Measurements from ENCODE around the gene TIMMDC1. TPM values are rescaled to one million over a fixed set of nuclear protein-coding genes. Genes with fewer than 3 reads are reported as not detected.

The TIMMDC1 gene
- total RNA-seq, 1 experiment from 2014 or later = 121 TPM

DNA sequence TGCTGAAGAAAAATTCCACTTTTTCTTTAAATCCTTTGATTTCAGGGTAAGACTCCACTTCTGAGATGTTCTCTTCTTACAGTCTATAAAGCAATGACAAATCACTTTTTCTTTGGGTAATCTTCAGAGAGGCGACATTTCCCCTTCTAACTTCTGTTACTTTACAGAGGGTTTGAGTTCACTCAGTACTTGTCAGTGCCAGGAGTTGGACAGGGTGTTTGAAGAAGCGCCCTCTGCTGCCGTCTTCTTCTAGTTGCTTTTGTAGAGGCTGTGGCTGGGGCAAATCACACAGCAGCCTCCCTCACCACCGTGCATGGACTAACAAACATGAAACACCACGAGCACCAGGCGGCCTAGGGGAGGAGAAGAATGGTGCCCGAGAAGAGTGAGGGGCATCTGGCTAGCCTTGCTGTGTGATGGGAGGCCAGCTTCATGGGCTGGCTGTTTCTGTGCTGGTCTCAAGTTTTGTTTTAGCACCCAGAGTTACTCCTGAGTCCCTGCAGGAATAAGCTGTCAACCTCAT is 61.2 kb downstream of the TIMMDC1 start, which contains the start of gene CD80:
TSS of gene CD80 (minus strand) at position 174 of the 523 bp plus-strand sequence. CDS start 1,886 bp downstream, outside the sequence.
- no TSS peak for BruUV-seq (replicated peaks)
- Histone ChIP-seq H3K9me2 (ENCODE audit: insufficient read depth) (no peaks in the 10 kb centered on the region), H3K4me1 (ENCODE audit: control insufficient read depth in 1 of 2, insufficient read depth in 2 of 2, low read length in 2 of 2) (peaks cover 0 to 5% of the 10 kb centered on the region in 2 experiments; a peak in 1 of 4 replicates), H3K27me3 (ENCODE audit: insufficient read depth, low read length) (no peaks in the 10 kb centered on the region), H3K36me3 (ENCODE audit: control insufficient read depth in 1 of 2, insufficient read depth in 2 of 2, low read length in 2 of 2) (no peaks in the 10 kb centered on the region), H3K9me3 (ENCODE audit: control insufficient read depth in 1 of 2, insufficient read depth in 1 of 2, low read depth in 1 of 2, low read length in 2 of 2) (no peaks in the 10 kb centered on the region), H3K79me2 (ENCODE audit: insufficient read depth, low read length) (no peaks in the 10 kb centered on the region), H4K20me1 (ENCODE audit: insufficient read depth) (no peaks in the 10 kb centered on the region), H3K4me2 (ENCODE audit: low read length) (peak within 1 kb of the TSS; percentile 51), H2AFZ (ENCODE audit: low read depth, low read length, poor library complexity, severe bottlenecking) (peak within 1 kb of the TSS; percentile 62), H3K27ac (ENCODE audit: low read depth, low read length) (no peak within 1 kb of the TSS), H3K4me3 (replicated peaks in 1 of 2; ENCODE audit: low read depth in 1 of 2, low read length in 2 of 2) (no peak within 1 kb of the TSS), H3K9ac (ENCODE audit: low read length) (no peak within 1 kb of the TSS)
- ChIA-PET RAD21 (ENCODE audit: low non-redundant PET in 1 of 2, low total read pairs in 2 of 2, uncharacterized antibody in 2 of 2, unreplicated experiment in 2 of 2) (no interaction called here), CTCF (interaction anchor here (0.7 to 1.6 kb wide), 3 partner anchors 10 to 675 kb away, joined by 3 to 5 read pairs (median 3); no protein-coding TSS in a partner anchor), POLR2A (no interaction called here)
- DNase-seq (ENCODE audit: low read depth, low spot score) (peak; percentile 65), ATAC-seq (peak; percentile 99)
- TF ChIP-seq, protein P1, sequence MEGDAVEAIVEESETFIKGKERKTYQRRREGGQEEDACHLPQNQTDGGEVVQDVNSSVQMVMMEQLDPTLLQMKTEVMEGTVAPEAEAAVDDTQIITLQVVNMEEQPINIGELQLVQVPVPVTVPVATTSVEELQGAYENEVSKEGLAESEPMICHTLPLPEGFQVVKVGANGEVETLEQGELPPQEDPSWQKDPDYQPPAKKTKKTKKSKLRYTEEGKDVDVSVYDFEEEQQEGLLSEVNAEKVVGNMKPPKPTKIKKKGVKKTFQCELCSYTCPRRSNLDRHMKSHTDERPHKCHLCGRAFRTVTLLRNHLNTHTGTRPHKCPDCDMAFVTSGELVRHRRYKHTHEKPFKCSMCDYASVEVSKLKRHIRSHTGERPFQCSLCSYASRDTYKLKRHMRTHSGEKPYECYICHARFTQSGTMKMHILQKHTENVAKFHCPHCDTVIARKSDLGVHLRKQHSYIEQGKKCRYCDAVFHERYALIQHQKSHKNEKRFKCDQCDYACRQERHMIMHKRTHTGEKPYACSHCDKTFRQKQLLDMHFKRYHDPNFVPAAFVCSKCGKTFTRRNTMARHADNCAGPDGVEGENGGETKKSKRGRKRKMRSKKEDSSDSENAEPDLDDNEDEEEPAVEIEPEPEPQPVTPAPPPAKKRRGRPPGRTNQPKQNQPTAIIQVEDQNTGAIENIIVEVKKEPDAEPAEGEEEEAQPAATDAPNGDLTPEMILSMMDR (IDR thresholded peaks at IDR 0.05 in 2 of 3, conservative IDR thresholded peaks at IDR 0.05 in 1 of 3; ENCODE audit: borderline replicate concordance in 1 of 3, insufficient read depth in 1 of 3, low read depth in 2 of 3, low read length in 2 of 3) = peak; percentile 36 to 52 (median 43); a peak in 3 of 6 replicates
- TF ChIP-seq RAD21 (IDR thresholded peaks at IDR 0.05; ENCODE audit: low read depth) (peak; percentile 64), POLR2A (IDR thresholded peaks at IDR 0.05; ENCODE audit: borderline replicate concordance, extremely low read depth, insufficient read depth, insufficient read length) (no peak)
- intact Hi-C loops (cut with micrococcal nuclease) = loop anchor here (1.0 kb wide), 1 partner anchor 284 kb away; no protein-coding TSS in a partner anchor

- ChIA-PET CTCF (interaction anchor here (0.7 to 1.6 kb wide), 3 partner anchors 9 to 676 kb away, joined by 3 to 5 read pairs (median 3); no protein-coding TSS in a partner anchor), RAD21 (ENCODE audit: low non-redundant PET in 1 of 2, low total read pairs in 2 of 2, uncharacterized antibody in 2 of 2, unreplicated experiment in 2 of 2) (no interaction called here), POLR2A (no interaction called here)
- Histone ChIP-seq H2AFZ (ENCODE audit: low read depth, low read length, poor library complexity, severe bottlenecking) (no peak overlapping the region), H3K4me1 (ENCODE audit: control insufficient read depth in 1 of 2, insufficient read depth in 2 of 2, low read length in 2 of 2) (peaks cover 0 to 5% of the 10 kb centered on the region in 2 experiments; a peak in 1 of 4 replicates), H3K79me2 (ENCODE audit: insufficient read depth, low read length) (no peaks in the 10 kb centered on the region), H3K27ac (ENCODE audit: low read depth, low read length) (no peak overlapping the region), H3K27me3 (ENCODE audit: insufficient read depth, low read length) (no peaks in the 10 kb centered on the region), H3K9me2 (ENCODE audit: insufficient read depth) (no peaks in the 10 kb centered on the region), H4K20me1 (ENCODE audit: insufficient read depth) (no peaks in the 10 kb centered on the region), H3K36me3 (ENCODE audit: control insufficient read depth in 1 of 2, insufficient read depth in 2 of 2, low read length in 2 of 2) (no peaks in the 10 kb centered on the region), H3K4me3 (replicated peaks in 1 of 2; ENCODE audit: low read depth in 1 of 2, low read length in 2 of 2) (no peak overlapping the region), H3K9me3 (ENCODE audit: control insufficient read depth in 1 of 2, insufficient read depth in 1 of 2, low read depth in 1 of 2, low read length in 2 of 2) (no peaks in the 10 kb centered on the region), H3K9ac (ENCODE audit: low read length) (no peak overlapping the region), H3K4me2 (ENCODE audit: low read length) (0 out of 2 replicates have a peak overlapping the region, but pooled peaks have one; percentile 51)
- no TSS peak for BruUV-seq (replicated peaks)
- intact Hi-C loops (cut with micrococcal nuclease) = no loop called here
- DNase-seq (ENCODE audit: low read depth, low spot score) = no peak
- no peak for ATAC-seq
- TF ChIP-seq TCF7L2 (IDR thresholded peaks at IDR 0.05; ENCODE audit: borderline replicate concordance, extremely low read depth, insufficient read depth, insufficient read length) = no peak
- no peak for TF ChIP-seq POLR2AphosphoS5 (IDR thresholded peaks at IDR 0.05; ENCODE audit: low read depth, low read length)
- no peak for TF ChIP-seq ZFX (IDR thresholded peaks at IDR 0.05)
- TF ChIP-seq EZH2 (IDR thresholded peaks at IDR 0.05) = no peak
- TF ChIP-seq, protein P1 (IDR thresholded peaks at IDR 0.05 in 2 of 3, conservative IDR thresholded peaks at IDR 0.05 in 1 of 3; ENCODE audit: borderline replicate concordance in 1 of 3, insufficient read depth in 1 of 3, low read depth in 2 of 3, low read length in 2 of 3) = no peak
- TF ChIP-seq, protein P2, sequence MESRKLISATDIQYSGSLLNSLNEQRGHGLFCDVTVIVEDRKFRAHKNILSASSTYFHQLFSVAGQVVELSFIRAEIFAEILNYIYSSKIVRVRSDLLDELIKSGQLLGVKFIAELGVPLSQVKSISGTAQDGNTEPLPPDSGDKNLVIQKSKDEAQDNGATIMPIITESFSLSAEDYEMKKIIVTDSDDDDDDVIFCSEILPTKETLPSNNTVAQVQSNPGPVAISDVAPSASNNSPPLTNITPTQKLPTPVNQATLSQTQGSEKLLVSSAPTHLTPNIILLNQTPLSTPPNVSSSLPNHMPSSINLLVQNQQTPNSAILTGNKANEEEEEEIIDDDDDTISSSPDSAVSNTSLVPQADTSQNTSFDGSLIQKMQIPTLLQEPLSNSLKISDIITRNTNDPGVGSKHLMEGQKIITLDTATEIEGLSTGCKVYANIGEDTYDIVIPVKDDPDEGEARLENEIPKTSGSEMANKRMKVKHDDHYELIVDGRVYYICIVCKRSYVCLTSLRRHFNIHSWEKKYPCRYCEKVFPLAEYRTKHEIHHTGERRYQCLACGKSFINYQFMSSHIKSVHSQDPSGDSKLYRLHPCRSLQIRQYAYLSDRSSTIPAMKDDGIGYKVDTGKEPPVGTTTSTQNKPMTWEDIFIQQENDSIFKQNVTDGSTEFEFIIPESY (IDR thresholded peaks at IDR 0.05; ENCODE audit: extremely low read depth, insufficient replicate concordance, low read length) = no peak
- no peak for TF ChIP-seq FOSL1 (IDR thresholded peaks at IDR 0.05; ENCODE audit: low read depth)
- TF ChIP-seq, protein P3, sequence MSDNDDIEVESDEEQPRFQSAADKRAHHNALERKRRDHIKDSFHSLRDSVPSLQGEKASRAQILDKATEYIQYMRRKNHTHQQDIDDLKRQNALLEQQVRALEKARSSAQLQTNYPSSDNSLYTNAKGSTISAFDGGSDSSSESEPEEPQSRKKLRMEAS (IDR thresholded peaks at IDR 0.05) = no peak
- TF ChIP-seq EZH2phosphoT487 (IDR thresholded peaks at IDR 0.05; ENCODE audit: borderline replicate concordance) = no peak
- no peak for TF ChIP-seq CEBPB (IDR thresholded peaks at IDR 0.05; ENCODE audit: low read depth)
Measured at GRCh38 chr3:119560160-119560559, 61.8 kb downstream of the TIMMDC1 start.
